ENCODE measurements around the gene NUDT13.

The NUDT13 gene

DNA sequence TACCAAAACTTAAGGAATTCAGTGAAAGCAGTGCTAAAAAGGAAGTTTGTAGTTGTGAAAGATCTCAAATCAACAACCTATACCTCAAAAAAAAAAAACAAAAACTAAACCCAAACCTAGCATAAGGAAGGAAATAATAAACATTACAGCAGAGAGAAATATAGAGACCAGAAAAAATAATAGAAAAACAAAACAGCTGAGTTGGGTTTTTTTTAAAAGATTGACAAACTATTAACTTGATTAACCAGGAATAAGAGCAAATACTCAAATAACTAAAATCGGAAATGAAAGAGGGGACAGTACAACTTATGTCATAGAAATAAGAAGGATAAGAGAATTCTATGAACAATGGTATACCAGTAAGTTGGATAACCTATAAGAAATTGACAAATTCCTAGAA lies 50.8 kb downstream of the NUDT13 start:
- H3K36me3 Mint-ChIP-seq (ENCODE audit: low read depth): peaks cover 62% of the 10 kb centered on the region
- H3K27ac Mint-ChIP-seq: no peak overlapping the region
- H3K9me3 Mint-ChIP-seq: peaks cover 17% of the 10 kb centered on the region
- H3K4me1 Mint-ChIP-seq: peaks cover 4% of the 10 kb centered on the region
- no peaks in the 10 kb centered on the region for H3K27me3 Mint-ChIP-seq (ENCODE audit: low read depth)
- no peak overlapping the region for H3K4me3 Mint-ChIP-seq
- TF ChIP-seq, protein P1, sequence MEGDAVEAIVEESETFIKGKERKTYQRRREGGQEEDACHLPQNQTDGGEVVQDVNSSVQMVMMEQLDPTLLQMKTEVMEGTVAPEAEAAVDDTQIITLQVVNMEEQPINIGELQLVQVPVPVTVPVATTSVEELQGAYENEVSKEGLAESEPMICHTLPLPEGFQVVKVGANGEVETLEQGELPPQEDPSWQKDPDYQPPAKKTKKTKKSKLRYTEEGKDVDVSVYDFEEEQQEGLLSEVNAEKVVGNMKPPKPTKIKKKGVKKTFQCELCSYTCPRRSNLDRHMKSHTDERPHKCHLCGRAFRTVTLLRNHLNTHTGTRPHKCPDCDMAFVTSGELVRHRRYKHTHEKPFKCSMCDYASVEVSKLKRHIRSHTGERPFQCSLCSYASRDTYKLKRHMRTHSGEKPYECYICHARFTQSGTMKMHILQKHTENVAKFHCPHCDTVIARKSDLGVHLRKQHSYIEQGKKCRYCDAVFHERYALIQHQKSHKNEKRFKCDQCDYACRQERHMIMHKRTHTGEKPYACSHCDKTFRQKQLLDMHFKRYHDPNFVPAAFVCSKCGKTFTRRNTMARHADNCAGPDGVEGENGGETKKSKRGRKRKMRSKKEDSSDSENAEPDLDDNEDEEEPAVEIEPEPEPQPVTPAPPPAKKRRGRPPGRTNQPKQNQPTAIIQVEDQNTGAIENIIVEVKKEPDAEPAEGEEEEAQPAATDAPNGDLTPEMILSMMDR (IDR thresholded peaks at IDR 0.05; ENCODE audit: unreplicated experiment in 3 of 3): no peak

DNA sequence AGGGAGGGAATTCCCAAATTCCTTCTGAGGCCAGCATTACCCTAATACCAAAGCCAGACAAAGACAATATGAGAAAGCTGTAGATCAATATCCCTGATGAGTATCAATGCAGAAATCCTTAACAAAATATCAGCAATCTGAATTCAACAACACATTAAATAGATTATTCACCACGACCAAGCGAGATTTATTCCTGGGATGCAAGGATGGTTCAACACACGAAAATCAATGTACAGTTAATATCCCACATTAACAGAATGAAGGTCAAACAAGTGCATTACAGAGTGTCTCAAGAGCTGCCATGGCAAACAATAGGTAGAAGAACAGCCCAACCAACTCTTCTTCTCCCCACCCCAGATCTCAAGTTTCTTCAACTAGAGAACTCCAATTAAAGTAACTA lies 51.4 kb downstream of the NUDT13 start:
- TF ChIP-seq, protein P1 (IDR thresholded peaks at IDR 0.05; ENCODE audit: unreplicated experiment in 3 of 3): no peak
- Mint-ChIP-seq H3K27ac (no peak overlapping the region), H3K27me3 (ENCODE audit: low read depth) (no peaks in the 10 kb centered on the region), H3K36me3 (ENCODE audit: low read depth) (peaks cover 62% of the 10 kb centered on the region), H3K4me3 (no peak overlapping the region), H3K4me1 (peaks cover 9% of the 10 kb centered on the region), H3K9me3 (peaks cover 17% of the 10 kb centered on the region)

DNA sequence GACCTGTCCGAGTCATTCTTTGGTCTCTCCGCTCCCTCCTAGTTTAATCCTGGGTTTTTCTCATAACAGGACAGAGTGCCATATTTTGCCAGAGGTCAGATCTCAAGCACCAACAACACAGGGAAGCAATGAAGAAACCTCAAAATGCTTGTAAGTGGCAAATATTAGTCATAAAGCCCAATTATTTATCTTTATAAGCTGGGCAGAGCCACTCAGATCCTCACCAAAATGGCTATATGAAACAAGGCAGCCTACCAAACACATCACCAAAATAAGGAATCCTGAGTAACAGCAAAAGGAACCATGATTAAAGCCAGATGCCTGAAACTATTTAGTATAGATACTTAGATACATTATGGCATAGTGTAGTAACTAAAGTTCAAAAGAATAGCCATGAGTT lies 52.8 kb downstream of the NUDT13 start:
- no peak overlapping the region for H3K27ac Mint-ChIP-seq
- peaks cover 17% of the 10 kb centered on the region for H3K9me3 Mint-ChIP-seq
- H3K27me3 Mint-ChIP-seq (ENCODE audit: low read depth): no peaks in the 10 kb centered on the region
- no peak overlapping the region for H3K4me3 Mint-ChIP-seq
- H3K36me3 Mint-ChIP-seq (ENCODE audit: low read depth): peaks cover 69% of the 10 kb centered on the region
- TF ChIP-seq, protein P1 (IDR thresholded peaks at IDR 0.05; ENCODE audit: unreplicated experiment in 3 of 3): no peak
- peaks cover 20% of the 10 kb centered on the region for H3K4me1 Mint-ChIP-seq

DNA sequence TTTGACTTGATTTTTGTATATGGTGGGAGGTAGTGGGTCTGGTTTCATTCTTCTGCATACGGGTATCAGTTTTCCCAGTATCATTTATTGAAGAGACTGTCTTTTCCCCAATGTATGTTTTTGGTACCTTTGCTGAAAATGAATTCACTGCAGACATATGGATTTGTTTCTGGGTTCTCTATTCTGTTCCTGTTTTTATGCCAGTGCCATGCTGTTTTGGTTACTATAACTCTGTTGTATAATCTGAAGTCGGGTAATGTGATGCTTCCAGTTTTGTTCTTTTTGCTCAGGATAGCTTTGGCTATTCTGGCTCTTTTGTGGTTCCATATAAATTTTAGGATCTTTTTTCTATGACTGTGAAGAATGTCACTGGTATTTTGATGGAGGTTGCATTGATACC lies 56.7 kb downstream of the NUDT13 start:
- Mint-ChIP-seq H3K9me3 (peaks cover 3% of the 10 kb centered on the region), H3K27me3 (ENCODE audit: low read depth) (no peaks in the 10 kb centered on the region)
- TF ChIP-seq, protein P1 (IDR thresholded peaks at IDR 0.05; ENCODE audit: unreplicated experiment in 3 of 3): no peak

DNA sequence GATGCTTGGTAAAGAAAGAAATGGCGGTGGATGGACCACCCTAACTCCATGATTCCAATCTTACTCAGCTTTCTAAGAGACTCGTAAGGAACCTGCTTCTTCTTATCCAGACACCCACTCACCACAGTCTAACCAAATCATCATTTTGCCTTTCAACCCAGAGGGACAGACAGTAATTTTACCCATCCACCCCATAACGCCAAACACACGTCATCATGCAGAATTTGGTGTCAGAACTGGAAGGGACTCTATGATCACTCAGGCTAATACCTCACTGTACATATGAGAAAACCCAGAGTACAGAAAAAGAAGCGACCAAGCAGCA lies 57.2 kb downstream of the NUDT13 start:
- Mint-ChIP-seq H3K4me1 (peaks cover 25% of the 10 kb centered on the region), H3K36me3 (ENCODE audit: low read depth) (peaks cover 41% of the 10 kb centered on the region), H3K27ac (peak overlapping the region; percentile 97 to 98 (median 98)), H3K27me3 (ENCODE audit: low read depth) (no peaks in the 10 kb centered on the region), H3K9me3 (no peaks in the 10 kb centered on the region), H3K4me3 (peak overlapping the region; percentile 98 to 99 (median 99))
- TF ChIP-seq, protein P1 (IDR thresholded peaks at IDR 0.05; ENCODE audit: unreplicated experiment in 3 of 3): no peak

More for the DNA sequence above, 56.7 kb downstream of the NUDT13 start:
- Mint-ChIP-seq H3K4me3 (peak overlapping the region; percentile 98 to 99 (median 99)), H3K4me1 (peaks cover 25% of the 10 kb centered on the region), H3K27ac (peak overlapping the region; percentile 97 to 98 (median 98)), H3K36me3 (ENCODE audit: low read depth) (peaks cover 46% of the 10 kb centered on the region)

DNA sequence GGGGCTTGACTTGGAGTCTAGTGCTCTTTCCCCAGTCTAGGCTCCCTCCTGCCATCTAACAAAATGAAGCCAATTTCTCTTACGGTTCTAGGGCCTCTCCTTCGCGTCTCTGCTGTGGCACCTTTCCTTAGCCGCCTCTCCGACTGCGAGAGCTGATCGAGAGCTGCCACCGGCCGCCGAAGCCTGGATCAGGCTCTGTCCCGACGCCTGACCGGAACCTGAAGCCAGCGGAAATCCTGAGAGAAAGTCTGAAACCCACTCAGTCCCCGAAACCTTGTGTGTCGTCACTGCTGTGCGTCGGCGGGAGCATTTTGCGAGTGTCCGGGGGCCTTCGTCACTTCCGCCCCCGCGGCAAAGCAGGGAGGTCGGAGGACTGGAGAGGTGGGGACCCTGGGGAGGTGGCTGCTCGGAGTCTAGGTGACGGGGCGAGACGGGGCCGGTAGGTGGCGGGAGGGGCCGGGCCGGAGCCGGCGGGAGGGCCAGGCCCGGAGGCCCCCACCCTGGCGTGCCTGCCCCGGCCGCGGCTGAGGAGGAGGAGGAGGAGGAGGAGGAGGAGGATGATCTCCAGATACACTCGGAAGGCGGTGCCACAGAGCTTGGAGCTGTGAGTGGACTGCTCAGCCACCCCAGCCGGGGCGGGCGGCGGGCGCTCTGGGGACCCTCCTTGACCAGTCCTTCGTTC lies 57.7 kb downstream of the NUDT13 start, which contains the start of the genes ECD and FAM149B1:
Gene ECD, minus strand, starts transcription at position 226 of the 682 bp plus-strand sequence. CDS start 4,071 bp downstream, outside the sequence.
Gene FAM149B1, plus strand, starts transcription at position 337 of the 682 bp plus-strand sequence. Its CDS starts 221 bp downstream, at position 558.
- peak within 1 kb of the TSS; percentile 98 to 99 (median 99) for H3K4me3 Mint-ChIP-seq
- TF ChIP-seq, protein P1 (IDR thresholded peaks at IDR 0.05; ENCODE audit: unreplicated experiment in 3 of 3): no peak
- peak within 1 kb of the TSS; percentile 97 to 99 (median 98) for H3K27ac Mint-ChIP-seq
- no peaks in the 10 kb centered on the region for H3K9me3 Mint-ChIP-seq
- peaks cover 25% of the 10 kb centered on the region for H3K4me1 Mint-ChIP-seq
- peaks cover 36% of the 10 kb centered on the region for H3K36me3 Mint-ChIP-seq (ENCODE audit: low read depth)
- H3K27me3 Mint-ChIP-seq (ENCODE audit: low read depth): no peaks in the 10 kb centered on the region
